K562 (cell line): ENCODE data around the gene KCND3. TPM values are rescaled to one million over a fixed set of nuclear protein-coding genes. Genes with fewer than 3 reads are reported as not detected.

Source experiments
- FOXK2 ChIP-seq, 2 experiments: fragments of 450-650 bp; IDR thresholded peaks in 1 of 2; conservative IDR thresholded peaks in 1 of 2; 2 replicates each; pipeline ENCODE4 v1.6.1; 2016; ENCODE audit warnings: low read depth in 2 of 2, mild to moderate bottlenecking in 1 of 2
- NR1H2 ChIP-seq: sonication (generic); formaldehyde crosslinking; IDR thresholded peaks from 2 replicates; pipeline ENCODE4 v1.4.0; 2020; ENCODE audit warnings: mild to moderate bottlenecking, missing genetic modification reagents
- SP2 ChIP-seq: IDR thresholded peaks from 2 replicates; pipeline ENCODE4 v1.6.1; 2011; ENCODE audit warnings: mild to moderate bottlenecking, low read depth, low read length, moderate library complexity; ENCODE audit not compliant: poor library complexity, severe bottlenecking; ENCODE audit errors: extremely low read depth
- polyA plus RNA-seq, 8 experiments: library from polyadenylated mRNA; depleted of rRNA in 4 of 8; stranded (reverse) in 5 of 8; unstranded in 3 of 8; fragments of >200 nt; fragmentation: Nextera tagmentation in 2 of 8; fragmentation: Illumina TruSeq in 1 of 8; extraction: Ambion mirVana in 2 of 8; extraction: Trizol in 1 of 8; gene quantifications; 2 replicates each; pipeline versions ENCODE4 v1.2.1 to v1.2.3, GENCODE V29; 2011 to 2014; ENCODE audit warnings: inconsistent platforms in 1 of 8, missing spikeins in 1 of 8
- small RNA-seq: library from RNA; depleted of rRNA; stranded (forward); fragments of <200 nt; gene quantifications from one replicate; pipeline ENCODE3, GENCODE V24; 2014
- total RNA-seq, 7 experiments: library from RNA; depleted of rRNA in 6 of 7; stranded (reverse); fragments of >200 nt in 6 of 7; fragmentation: Illumina TruSeq in 2 of 7; extraction: Trizol in 2 of 7; gene quantifications; 2 replicates each; pipeline versions ENCODE4 v1.2.1 to v1.2.3, GENCODE V29; 2011 to 2021; ENCODE audit warnings: low replicate concordance in 1 of 7

Gene KCND3
- total and polyA plus RNA-seq, 9 of the 15 experiments (the other 6 are each of a cell fraction or from before 2014, with no cell fraction given), result not detected

GRCh38 chr1:111720977-111721786 lies 268.3 kb downstream of the KCND3 start (continued):
- TF ChIP-seq FOXK2 (conservative IDR thresholded peaks at IDR 0.05 in 1 of 2, IDR thresholded peaks at IDR 0.05 in 1 of 2; ENCODE audit: low read depth in 2 of 2) (no peak), NR1H2 (CRISPR knock-in tag) (no peak), SP2 (no peak)

Small RNA genes within 50 kb of the gene (small RNA-seq; reads per million reads assigned to genes)
- gene INKA2, result 0.18 reads per million

Other genes starting within 250 kb of the KCND3 start
- 29.3 and 29.9 TPM in 2 replicates for gene DDX20, start 233.8 kb downstream of the KCND3 start, total RNA-seq (2014; rRNA removed)
- gene DDX20, start 233.8 kb downstream of the KCND3 start, total RNA-seq (2014; rRNA removed; fragmentation: Illumina TruSeq; extraction: Trizol), result 29.6 and 32.6 TPM in 2 replicates
- gene DDX20, start 233.8 kb downstream of the KCND3 start, total RNA-seq (2015; rRNA removed; fragmentation: Illumina TruSeq; extraction: Trizol), result 30.0 and 33.4 TPM in 2 replicates
- gene DDX20, start 233.8 kb downstream of the KCND3 start, total RNA-seq (2021), result 21.3 and 22.1 TPM in 2 replicates
- gene DDX20, start 233.8 kb downstream of the KCND3 start, polyA plus RNA-seq (2011; rRNA removed), result 18.3 and 24.5 TPM in 2 replicates
- 24.5 and 26.1 TPM in 2 replicates for gene DDX20, start 233.8 kb downstream of the KCND3 start, polyA plus RNA-seq (2014; fragmentation: Illumina TruSeq; extraction: Trizol)
- gene DDX20, start 233.8 kb downstream of the KCND3 start, polyA plus RNA-seq (2014; fragmentation: Nextera tagmentation; extraction: Ambion mirVana), result 1 to 10 TPM; 8.3 to 8.5 TPM
- 15.3 and 17.6 TPM in 2 replicates for gene DDX20, start 233.8 kb downstream of the KCND3 start, polyA plus RNA-seq (2014; rRNA removed)